SK-N-MC (cell line): ENCODE measurements around the gene EMD.

ENCODE experiments used
- EZH2 ChIP-seq: fragments of 200-600 bp; sonication (generic); IDR thresholded peaks from one replicate; pipeline ENCODE4 v1.6.1; 2017; ENCODE audit warnings: antibody characterized with exemption
- POLR2AphosphoS5 ChIP-seq: IDR thresholded peaks from 2 replicates; pipeline ENCODE4 v1.6.1; 2012; ENCODE audit warnings: mild to moderate bottlenecking, low read depth, low read length, borderline replicate concordance

GRCh38 chrX:154350429-154351182 lies 28.5 kb upstream of the EMD start:
- no peak; the same call in 1 of the 2 replicates for TF ChIP-seq POLR2AphosphoS5
- TF ChIP-seq EZH2 = no peak
